ENCODE results near the gene MASP1. TPM values are rescaled to one million over a fixed set of nuclear protein-coding genes. Genes with fewer than 3 reads are reported as not detected.

MASP1 gene
- total and polyA plus RNA-seq, 2 of the 4 experiments (the other 2 are of a cell fraction): 13.1 to 16.2 TPM

DNA sequence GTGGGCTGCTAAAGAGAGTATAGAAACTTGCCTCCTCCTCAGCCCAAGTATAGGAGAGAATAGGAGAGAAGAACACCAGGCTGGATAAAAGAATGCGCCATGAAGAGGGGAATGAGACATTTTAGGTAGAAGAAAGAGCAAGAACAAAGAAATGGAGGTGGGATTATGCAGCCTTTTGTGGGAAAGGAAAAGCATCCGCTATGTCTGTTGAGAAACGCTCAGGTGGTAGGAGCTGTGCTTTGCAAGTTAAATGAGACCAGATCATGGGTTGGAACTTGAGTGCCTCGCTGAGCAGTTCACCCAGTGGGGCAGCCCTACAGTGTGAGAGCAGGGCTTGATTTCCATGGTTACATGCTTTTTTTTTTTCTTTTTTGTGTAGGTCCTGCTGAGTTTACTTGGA, 105.8 kb downstream of the MASP1 start:
- H3K27ac ChIP-seq (ENCODE audit: insufficient read depth, low read length): no peak overlapping the region
- no peak overlapping the region for H3K4me2 ChIP-seq (ENCODE audit: low read depth, low read length)
- 0 out of 2 replicates have a peak overlapping the region, but pooled peaks have one; percentile 31 for H3K23ac ChIP-seq (ENCODE audit: low read depth, low read length)
- no peak overlapping the region for H3K56ac ChIP-seq (ENCODE audit: extremely low read depth, insufficient read depth, low read length)
- no peak overlapping the region for H3K9ac ChIP-seq (ENCODE audit: low read depth, low read length)
- BruUV-seq (replicated peaks): no TSS peak
- H4K8ac ChIP-seq (ENCODE audit: low read depth in 2 of 2, low read length in 2 of 2): peak overlapping the region in 1 of 2 experiments; percentile 35; a peak in 2 of 4 replicates
- ATAC-seq (ENCODE audit: low read depth) (no peak), DNase-seq (no peak)
- no peak overlapping the region for H3K4me3 ChIP-seq (ENCODE audit: insufficient read depth, low read depth, low read length)
- peaks cover 2% of the 10 kb centered on the region for H3K9me1 ChIP-seq (ENCODE audit: insufficient read depth, low read length)
- H4K20me1 ChIP-seq (ENCODE audit: insufficient read depth, low read length): no peaks in the 10 kb centered on the region
- peak overlapping the region; percentile 77 for H2BK120ac ChIP-seq (ENCODE audit: low read depth, low read length)
- H3K14ac ChIP-seq (replicated peaks; ENCODE audit: low read depth, low read length): 0 out of 2 replicates have a peak overlapping the region, but pooled peaks have one; percentile 63
- no peaks in the 10 kb centered on the region for H3K27me3 ChIP-seq (ENCODE audit: control insufficient read depth, insufficient read depth, low read length)
- peak overlapping the region; percentile 89 for H4K91ac ChIP-seq (ENCODE audit: insufficient read depth, low read depth, low read length)
- H3K4ac ChIP-seq (ENCODE audit: low read depth, low read length): peak overlapping the region; percentile 77
- in situ Hi-C loops (cut with MboI; ENCODE audit: low sequenced_read_pairs): no loop called here
- intact Hi-C loops (cut with micrococcal nuclease): no loop called here
- H2AFZ ChIP-seq (replicated peaks; ENCODE audit: low read length, poor library complexity): no peak overlapping the region
- peak overlapping the region; percentile 93; the same call in 2 of the 3 replicates for H2BK15ac ChIP-seq (ENCODE audit: low read depth, low read length)
- no peak overlapping the region for H2AK9ac ChIP-seq (replicated peaks; ENCODE audit: low read depth, low read length, poor library complexity)
- H3K79me1 ChIP-seq (ENCODE audit: low read depth in 1 of 2, low read length in 2 of 2): no peaks in the 10 kb centered on the region
- TF ChIP-seq FOS (IDR thresholded peaks at IDR 0.05; ENCODE audit: low read depth, low read length) (no peak), MAFK (IDR thresholded peaks at IDR 0.05; ENCODE audit: low read depth, low read length) (no peak), RFX5 (IDR thresholded peaks at IDR 0.05; ENCODE audit: low read depth, low read length) (no peak), SMC3 (IDR thresholded peaks at IDR 0.05; ENCODE audit: low read depth, low read length) (no peak), POLR2A (IDR thresholded peaks at IDR 0.05; ENCODE audit: low read depth, low read length) (no peak), CHD1 (IDR thresholded peaks at IDR 0.05; ENCODE audit: low read depth, low read length) (no peak)
- TF ChIP-seq, protein P1, sequence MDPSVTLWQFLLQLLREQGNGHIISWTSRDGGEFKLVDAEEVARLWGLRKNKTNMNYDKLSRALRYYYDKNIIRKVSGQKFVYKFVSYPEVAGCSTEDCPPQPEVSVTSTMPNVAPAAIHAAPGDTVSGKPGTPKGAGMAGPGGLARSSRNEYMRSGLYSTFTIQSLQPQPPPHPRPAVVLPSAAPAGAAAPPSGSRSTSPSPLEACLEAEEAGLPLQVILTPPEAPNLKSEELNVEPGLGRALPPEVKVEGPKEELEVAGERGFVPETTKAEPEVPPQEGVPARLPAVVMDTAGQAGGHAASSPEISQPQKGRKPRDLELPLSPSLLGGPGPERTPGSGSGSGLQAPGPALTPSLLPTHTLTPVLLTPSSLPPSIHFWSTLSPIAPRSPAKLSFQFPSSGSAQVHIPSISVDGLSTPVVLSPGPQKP (IDR thresholded peaks at IDR 0.05; ENCODE audit: borderline replicate concordance, low read depth, low read length): no peak
- peaks cover 18% of the 10 kb centered on the region for H3K4me1 ChIP-seq (ENCODE audit: control insufficient read depth, insufficient read depth, low read length)
- 90% methylated on average over 2 of the region's 4 CpGs; no CpG with 5 or more reads in 1 of the 2 experiments for WGBS, 2 experiments (ENCODE audit: extremely low coverage in 2 of 2, insufficient read length in 1 of 2)
- POLR2A ChIA-PET (ENCODE audit: unreplicated experiment): no interaction called here
- peak overlapping the region; percentile 66 for H3K18ac ChIP-seq (ENCODE audit: low read depth, low read length)
- H2BK5ac ChIP-seq (ENCODE audit: low read depth, low read length, poor library complexity, severe bottlenecking): peak overlapping the region; percentile 74
- no peaks in the 10 kb centered on the region for H3K36me3 ChIP-seq (ENCODE audit: control insufficient read depth, insufficient read depth, low read length)
- no peaks in the 10 kb centered on the region for H3K9me3 ChIP-seq (ENCODE audit: control insufficient read depth, insufficient read depth, low read length)
- peak overlapping the region; percentile 94 for H2BK20ac ChIP-seq (ENCODE audit: low read depth, low read length)
- dilution Hi-C loops (cut with HindIII; ENCODE audit: low sequenced_read_pairs, unreplicated experiment): no loop called here
- H2AK5ac ChIP-seq (ENCODE audit: low read depth, low read length): peak overlapping the region; percentile 55
- H4K5ac ChIP-seq (ENCODE audit: low read depth, low read length): peak overlapping the region; percentile 50; the same call in 1 of the 2 replicates
- CTCF ChIA-PET: interaction anchor here (1.2 kb wide), 1 partner anchor 46 kb away, joined by 4 read pairs; the partner anchor contains the start of gene RPL39L

Other genes with a start within 250 kb of the MASP1 start
- 32.5 and 34.6 TPM in 2 replicates for gene RPL39L, start 152.2 kb downstream of the MASP1 start, total RNA-seq (2012; rRNA removed)
- 18.1 and 22.1 TPM in 2 replicates for gene RPL39L, start 152.2 kb downstream of the MASP1 start, polyA plus RNA-seq (2012; rRNA removed)
- not detected in 2 replicates for gene RTP1, start 94.3 kb downstream of the MASP1 start, total RNA-seq (2012; rRNA removed)
- gene RTP1, start 94.3 kb downstream of the MASP1 start, polyA plus RNA-seq (2012; rRNA removed): not detected in 2 replicates
- gene RTP4, start 76.6 kb upstream of the MASP1 start, total RNA-seq (2012; rRNA removed): not detected in 2 replicates
- gene RTP4, start 76.6 kb upstream of the MASP1 start, polyA plus RNA-seq (2012; rRNA removed): not detected in 2 replicates

Data from IMR-90 (cell line).